IPS-18c (cell line): ENCODE measurements around the gene SPINT1.

ENCODE experiments used
- H3K4me3 ChIP-seq: 2 replicates; pipeline ENCODE4 v1.7.0; 2013; ENCODE audit warnings: low read depth, mild to moderate bottlenecking, low read length, moderate library complexity; ENCODE audit not compliant: insufficient read depth
- H3K9me3 ChIP-seq: one replicate; pipeline ENCODE4 v1.6.1; 2013; ENCODE audit warnings: mild to moderate bottlenecking, low read length, moderate library complexity; ENCODE audit not compliant: control insufficient read depth, insufficient read depth

SPINT1 gene

GRCh38 chr15:40873694-40874561 is 30.1 kb downstream of the SPINT1 start, which contains the start of gene RHOV:
Gene RHOV (minus strand): TSS chr15:40874234. CDS start chr15:40874139, 95 bp downstream.
- Histone ChIP-seq H3K9me3 (no peaks in the 10 kb centered on the region), H3K4me3 (peak within 1 kb of the TSS; percentile 65)

- Histone ChIP-seq H3K9me3 (no peaks in the 10 kb centered on the region), H3K4me3 (no peak overlapping the region)
Measured at GRCh38 chr15:40875991-40876730, 32.3 kb downstream of the SPINT1 start.

DNA sequence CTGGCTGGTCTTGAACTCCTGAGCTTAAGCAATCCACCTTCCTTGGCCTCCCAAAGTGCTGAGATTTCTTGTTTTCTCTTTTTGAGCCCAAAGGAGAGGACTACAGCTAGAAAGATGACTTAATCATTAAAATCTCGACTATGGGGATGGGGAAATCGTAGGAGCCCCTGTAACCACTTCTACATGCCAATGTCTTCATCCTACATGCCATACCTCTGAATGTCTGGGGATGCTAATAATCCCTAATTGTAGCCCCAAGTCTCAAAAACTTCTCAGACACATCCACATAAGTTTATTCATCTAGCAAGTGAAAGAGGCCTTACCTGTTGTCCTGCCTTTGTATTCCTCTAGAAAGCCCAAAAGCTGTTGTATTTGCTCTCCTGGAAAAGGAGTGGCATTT is 33.8 kb downstream of the SPINT1 start:
- no peak overlapping the region for H3K4me3 ChIP-seq

GRCh38 chr15:40878785-40879184 is 34.9 kb downstream of the SPINT1 start:
- no peak overlapping the region for H3K4me3 ChIP-seq

More for the DNA sequence above, 33.8 kb downstream of the SPINT1 start:
- H3K9me3 ChIP-seq = no peaks in the 10 kb centered on the region

GRCh38 chr15:40879609-40880008 is 35.8 kb downstream of the SPINT1 start:
- H3K4me3 ChIP-seq = no peak overlapping the region
- H3K9me3 ChIP-seq = no peaks in the 10 kb centered on the region

More at GRCh38 chr15:40878785-40879184, 34.9 kb downstream of the SPINT1 start:
- no peaks in the 10 kb centered on the region for H3K9me3 ChIP-seq

GRCh38 chr15:40881351-40881750 is 37.5 kb downstream of the SPINT1 start:
- Histone ChIP-seq H3K4me3 (no peak overlapping the region), H3K9me3 (no peaks in the 10 kb centered on the region)

DNA sequence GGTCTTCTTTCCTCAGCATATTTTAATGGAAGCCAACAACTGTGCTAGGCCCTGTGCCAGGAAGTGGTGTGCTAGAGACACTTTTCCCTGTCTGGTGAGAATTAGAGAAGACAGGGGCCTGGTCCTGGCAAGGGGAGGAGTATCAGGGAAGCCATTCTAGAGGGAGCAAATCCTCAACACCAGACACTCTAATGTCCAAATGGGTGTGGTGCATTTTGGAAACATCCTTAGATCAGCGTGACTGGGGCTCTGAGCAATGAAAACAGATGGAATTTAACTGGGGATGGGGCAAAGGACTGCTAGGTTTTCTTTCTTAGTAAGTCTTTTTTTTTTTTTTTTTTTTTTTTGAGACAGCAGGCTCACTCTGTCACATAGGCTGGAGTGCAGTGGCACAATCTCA is 42.7 kb downstream of the SPINT1 start:
- Histone ChIP-seq H3K4me3 (no peak overlapping the region), H3K9me3 (no peaks in the 10 kb centered on the region)

- Histone ChIP-seq H3K4me3 (no peak overlapping the region), H3K9me3 (no peaks in the 10 kb centered on the region)
Measured at GRCh38 chr15:40889112-40889511, 45.3 kb downstream of the SPINT1 start.

DNA sequence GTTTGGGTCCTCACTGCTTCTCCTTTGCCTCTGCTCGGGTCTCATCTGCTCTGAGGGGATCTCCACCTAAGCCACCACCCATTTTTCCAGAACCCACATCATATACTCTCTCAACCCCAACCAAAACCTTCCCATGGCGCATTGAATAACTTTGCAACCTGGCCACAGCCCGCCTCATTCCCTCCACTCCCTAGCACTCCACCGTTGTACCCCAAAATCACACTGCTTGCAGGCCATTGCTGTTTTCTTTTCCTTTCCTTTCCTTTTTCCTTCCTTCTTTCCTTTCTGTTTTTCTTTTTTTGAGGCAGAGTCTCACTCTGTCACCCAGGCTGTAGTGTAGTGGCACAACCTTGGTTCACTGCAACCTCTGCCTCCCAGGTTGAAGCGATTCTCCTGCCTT is 47.3 kb downstream of the SPINT1 start:
- Histone ChIP-seq H3K9me3 (no peaks in the 10 kb centered on the region), H3K4me3 (no peak overlapping the region)

DNA sequence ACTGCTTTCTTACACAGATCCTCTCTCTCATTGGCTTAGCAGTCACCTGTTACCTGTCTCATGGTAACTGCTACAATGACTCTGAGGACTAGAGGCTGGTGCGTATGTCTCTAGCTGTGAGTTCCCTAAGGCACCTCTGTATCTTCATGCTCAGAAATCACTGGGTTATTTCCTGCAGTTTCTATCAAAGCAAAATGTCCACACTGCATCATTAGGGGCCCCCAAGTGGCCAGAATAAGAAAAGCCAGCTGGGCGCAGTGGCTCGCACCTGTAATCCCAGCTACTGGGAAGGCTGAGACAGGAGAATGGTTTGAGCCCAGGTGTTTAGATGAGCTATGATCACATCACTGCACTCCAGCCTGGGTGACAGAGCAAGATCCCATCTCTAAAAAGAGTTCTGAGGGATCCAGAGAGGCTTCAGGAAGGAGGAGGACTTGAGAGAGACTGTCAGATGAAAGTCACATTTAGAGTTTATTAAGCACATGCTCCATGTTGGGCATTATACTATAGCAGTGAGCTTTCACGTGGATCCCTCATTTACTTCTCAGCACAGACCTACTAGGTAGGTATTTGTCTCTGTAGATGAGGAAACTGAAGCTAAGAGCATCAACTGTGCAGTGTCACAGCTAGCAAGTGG is 48.1 kb downstream of the SPINT1 start:
- H3K9me3 ChIP-seq = no peaks in the 10 kb centered on the region
- H3K4me3 ChIP-seq = no peak overlapping the region

- H3K9me3 ChIP-seq = no peaks in the 10 kb centered on the region
Measured at GRCh38 chr15:40892447-40893012, 48.7 kb downstream of the SPINT1 start.

GRCh38 chr15:40893019-40893670 is 49.3 kb downstream of the SPINT1 start:
- Histone ChIP-seq H3K4me3 (no peak overlapping the region), H3K9me3 (no peaks in the 10 kb centered on the region)

More at GRCh38 chr15:40892447-40893012, 48.7 kb downstream of the SPINT1 start:
- no peak overlapping the region for H3K4me3 ChIP-seq

- peak within 1 kb of the TSS; percentile 87 for H3K4me3 ChIP-seq
- H3K9me3 ChIP-seq = no peaks in the 10 kb centered on the region
Measured at GRCh38 chr15:40893733-40894680, 50.2 kb downstream of the SPINT1 start, which contains the start of gene VPS18. Gene VPS18 (plus strand): TSS chr15:40894450. CDS start chr15:40894769, 319 bp downstream.

DNA sequence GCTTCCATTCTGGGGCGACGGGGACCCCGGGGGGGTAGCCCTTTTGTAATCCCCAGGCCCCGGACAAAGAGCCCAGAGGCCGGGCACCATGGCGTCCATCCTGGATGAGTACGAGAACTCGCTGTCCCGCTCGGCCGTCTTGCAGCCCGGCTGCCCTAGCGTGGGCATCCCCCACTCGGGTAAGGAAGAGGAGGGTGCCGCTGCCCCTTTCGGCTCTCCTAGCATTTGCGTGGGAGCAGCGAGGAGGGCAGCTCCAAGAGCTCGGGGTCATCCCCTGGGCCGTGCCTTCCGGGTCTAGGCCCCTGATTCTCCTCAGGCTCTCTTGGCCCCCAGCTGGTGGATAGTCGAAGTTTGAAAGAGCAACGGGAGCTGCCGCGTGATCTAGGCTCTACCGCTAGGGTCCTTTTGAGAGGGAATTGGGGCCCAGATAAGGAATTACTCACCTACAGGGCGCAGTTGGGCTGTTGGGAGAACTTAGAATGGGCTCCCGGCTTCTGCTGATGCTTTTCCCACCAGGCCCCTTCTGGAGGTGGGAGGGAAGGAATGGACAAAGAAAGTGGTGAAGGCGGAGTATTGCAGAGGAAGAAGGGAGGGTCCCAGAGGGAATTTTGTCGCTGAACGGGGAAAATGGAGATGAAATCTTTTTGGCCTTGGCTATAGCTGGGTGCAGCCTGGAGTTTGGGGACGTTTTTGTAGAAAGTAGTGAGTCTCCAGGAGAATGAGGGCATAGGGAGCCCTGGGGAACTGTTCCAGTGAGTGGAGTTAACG is 51.0 kb downstream of the SPINT1 start:
- Histone ChIP-seq H3K4me3 (peak overlapping the region; percentile 87), H3K9me3 (no peaks in the 10 kb centered on the region)

DNA sequence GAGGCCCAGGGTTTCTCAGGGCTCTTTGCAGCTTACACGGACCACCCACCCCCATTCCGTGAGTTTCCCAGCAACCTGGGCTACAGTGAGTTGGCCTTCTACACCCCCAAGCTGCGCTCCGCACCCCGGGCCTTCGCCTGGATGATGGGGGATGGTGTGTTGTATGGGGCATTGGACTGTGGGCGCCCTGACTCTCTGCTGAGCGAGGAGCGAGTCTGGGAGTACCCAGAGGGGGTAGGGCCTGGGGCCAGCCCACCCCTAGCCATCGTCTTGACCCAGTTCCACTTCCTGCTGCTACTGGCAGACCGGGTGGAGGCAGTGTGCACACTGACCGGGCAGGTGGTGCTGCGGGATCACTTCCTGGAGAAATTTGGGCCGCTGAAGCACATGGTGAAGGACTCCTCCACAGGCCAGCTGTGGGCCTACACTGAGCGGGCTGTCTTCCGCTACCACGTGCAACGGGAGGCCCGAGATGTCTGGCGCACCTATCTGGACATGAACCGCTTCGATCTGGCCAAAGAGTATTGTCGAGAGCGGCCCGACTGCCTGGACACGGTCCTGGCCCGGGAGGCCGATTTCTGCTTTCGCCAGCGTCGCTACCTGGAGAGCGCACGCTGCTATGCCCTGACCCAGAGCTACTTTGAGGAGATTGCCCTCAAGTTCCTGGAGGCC is 55.8 kb downstream of the SPINT1 start:
- Histone ChIP-seq H3K4me3 (no peak overlapping the region), H3K9me3 (no peaks in the 10 kb centered on the region)
